Liver (tissue), 9 donors: ENCODE results near the gene RAVER1. TPM values are rescaled to one million over a fixed set of nuclear protein-coding genes. Genes with fewer than 3 reads are reported as not detected.
A peak's percentile ranks its signal among the peaks of the same experiment; 100 is the strongest.

ENCODE experiments used
- DNase-seq: peaks from one replicate; pipeline ENCODE4 v3.0.0-alpha.2; 2017; ENCODE audit warnings: low spot score
- H3K27ac ChIP-seq, 2 donors: one replicate each; pipeline ENCODE4 v1.7.0; 2013; ENCODE audit warnings: inconsistent platforms in 2 of 2, low read length in 2 of 2, control low read depth in 1 of 2, low read depth in 1 of 2, mild to moderate bottlenecking in 1 of 2
- H3K27me3 ChIP-seq, 4 donors: one replicate each; pipeline versions ENCODE4 v1.6.1 to v1.7.0; 2013; ENCODE audit warnings: low read length in 3 of 4, inconsistent platforms in 1 of 4, mild to moderate bottlenecking in 1 of 4, moderate library complexity in 1 of 4; ENCODE audit not compliant: control insufficient read depth in 4 of 4, insufficient read depth in 4 of 4
- H3K36me3 ChIP-seq, 4 donors: one replicate each; pipeline versions ENCODE4 v1.6.1 to v1.7.0; 2013; ENCODE audit warnings: low read length in 3 of 4, mild to moderate bottlenecking in 3 of 4, low read depth in 1 of 4, moderate library complexity in 1 of 4; ENCODE audit not compliant: control insufficient read depth in 4 of 4, insufficient read depth in 3 of 4
- H3K4me1 ChIP-seq, 4 donors: one replicate each; pipeline versions ENCODE4 v1.6.1 to v1.7.0; 2013; ENCODE audit warnings: low read length in 3 of 4, mild to moderate bottlenecking in 3 of 4, moderate library complexity in 1 of 4; ENCODE audit not compliant: control insufficient read depth in 4 of 4, insufficient read depth in 4 of 4
- H3K4me3 ChIP-seq, 3 donors: one replicate each; pipeline versions ENCODE4 v1.6.1 to v1.7.0; 2013; ENCODE audit warnings: low read length in 3 of 3, control low read depth in 1 of 3, low read depth in 1 of 3, mild to moderate bottlenecking in 1 of 3
- H3K9ac ChIP-seq, 2 donors: one replicate each; pipeline ENCODE4 v1.7.0; 2013; ENCODE audit warnings: low read length in 2 of 2, mild to moderate bottlenecking in 2 of 2, moderate library complexity in 2 of 2, control low read depth in 1 of 2, low read depth in 1 of 2
- H3K9me3 ChIP-seq, 4 donors: one replicate each; pipeline versions ENCODE4 v1.6.1 to v1.7.0; 2013; ENCODE audit warnings: low read length in 3 of 4; ENCODE audit not compliant: control insufficient read depth in 4 of 4
- HNF4A ChIP-seq, 2 donors: conservative IDR thresholded peaks; 2 replicates each; pipeline ENCODE4 v1.6.1; 2016; ENCODE audit warnings: antibody characterized with exemption in 2 of 2, mild to moderate bottlenecking in 2 of 2
- JUND ChIP-seq, 2 donors: IDR thresholded peaks; 2 replicates each; pipeline ENCODE4 v1.6.1; 2016; ENCODE audit warnings: antibody characterized with exemption in 2 of 2
- RAD21 ChIP-seq, 2 donors: IDR thresholded peaks; 2 replicates each; pipeline ENCODE4 v1.6.1; 2016; ENCODE audit warnings: antibody characterized with exemption in 2 of 2, mild to moderate bottlenecking in 2 of 2
- REST ChIP-seq: IDR thresholded peaks from 2 replicates; pipeline ENCODE4 v1.6.1; 2016; ENCODE audit warnings: antibody characterized with exemption, mild to moderate bottlenecking
- SP1 ChIP-seq: IDR thresholded peaks from 2 replicates; pipeline ENCODE4 v1.6.1; 2018; ENCODE audit warnings: antibody characterized with exemption, mild to moderate bottlenecking
- ZBTB33 ChIP-seq: IDR thresholded peaks from 2 replicates; pipeline ENCODE4 v1.6.1; 2016; ENCODE audit warnings: antibody characterized with exemption
- WGBS: extraction: QIAGEN DNeasy Blood & Tissue Kit; methylation state at CpG from one replicate; pipeline ENCODE4 v1.1.7; 2013; 5-methylcytosine and 5-hydroxymethylcytosine counted together
- polyA plus RNA-seq, 2 donors: library from polyadenylated mRNA; stranded (reverse) in 1 of 2; unstranded in 1 of 2; fragments of 200-250 nt in 1 of 2; fragments of >200 nt in 1 of 2; fragmentation: Nextera tagmentation in 1 of 2; extraction: Ambion mirVana in 1 of 2; gene quantifications; one replicate each; pipeline versions ENCODE4 v1.2.1 to v1.2.3, GENCODE V29; 2013 to 2015
- total RNA-seq, 2 donors: library from RNA; depleted of rRNA; stranded (reverse); fragments of >200 nt; gene quantifications; one replicate each; pipeline ENCODE4 v1.2.3, GENCODE V29; 2014
- donor health status: healthy.
- donor health status: healthy.
- donor health status: healthy.
- donor health status: healthy.
- donor health status: healthy.

The RAVER1 gene
- total and polyA plus RNA-seq, 4 donors: 2.1 to 13.6 (median 6.2) TPM

- Histone ChIP-seq H3K9ac (peak overlapping the region; percentile 59 to 73), H3K27ac (peak overlapping the region; percentile 73 to 95), H3K4me1 (peaks cover 10 to 45% (median 33%) of the 10 kb centered on the region in 4 donors), H3K36me3 (peaks cover 2 to 14% (median 6%) of the 10 kb centered on the region in 4 donors), H3K27me3 (no peaks in the 10 kb centered on the region), H3K9me3 (no peaks in the 10 kb centered on the region), H3K4me3 (peak overlapping the region; percentile 77 to 93 (median 84))
- peak; percentile 42 for DNase-seq
- 11% methylated on average over 44 of the region's 44 CpGs for WGBS
- TF ChIP-seq RAD21 (IDR thresholded peaks at IDR 0.05): peak in 1 of 2 donors; percentile 2
- no peak for TF ChIP-seq JUND (IDR thresholded peaks at IDR 0.05)
- TF ChIP-seq SP1: peak; percentile 0
- TF ChIP-seq HNF4A (conservative IDR thresholded peaks at IDR 0.05): peak; percentile 6 to 9
- TF ChIP-seq REST: no peak
Observed at GRCh38 chr19:10333758-10334587, 644 bp upstream of the RAVER1 start.

GRCh38 chr19:10332158-10332964, 968 bp downstream of the RAVER1 start:
- peaks cover 10 to 42% (median 30%) of the 10 kb centered on the region in 4 donors for H3K4me1 ChIP-seq
- TF ChIP-seq REST: peak; percentile 30
- no peak for TF ChIP-seq ZBTB33
- H3K9me3 ChIP-seq: no peaks in the 10 kb centered on the region
- no peaks in the 10 kb centered on the region for H3K27me3 ChIP-seq
- peaks cover 9 to 30% (median 10%) of the 10 kb centered on the region in 4 donors for H3K36me3 ChIP-seq
- H3K27ac ChIP-seq: peak overlapping the region; percentile 89 to 95
- DNase-seq: no peak
- H3K4me3 ChIP-seq: peak overlapping the region; percentile 77 to 90 (median 88)
- H3K9ac ChIP-seq: peak overlapping the region; percentile 55 to 82
- WGBS: 42% methylated on average over 18 of the region's 18 CpGs
